GM19455 (cell line): ENCODE measurements around the gene RSRC1.
"Not testable (repeated sequence)": the region's sequence is repeated elsewhere in the genome, so short reads cannot be mapped to it uniquely, and the experiment has no call there.

ENCODE experiments used
- ATAC-seq: cut with Tn5 transposase; IDR thresholded peaks from one replicate; pipeline ENCODE4 v1.9.1; 2021; ENCODE audit not compliant: unreplicated experiment

RSRC1 gene

DNA sequence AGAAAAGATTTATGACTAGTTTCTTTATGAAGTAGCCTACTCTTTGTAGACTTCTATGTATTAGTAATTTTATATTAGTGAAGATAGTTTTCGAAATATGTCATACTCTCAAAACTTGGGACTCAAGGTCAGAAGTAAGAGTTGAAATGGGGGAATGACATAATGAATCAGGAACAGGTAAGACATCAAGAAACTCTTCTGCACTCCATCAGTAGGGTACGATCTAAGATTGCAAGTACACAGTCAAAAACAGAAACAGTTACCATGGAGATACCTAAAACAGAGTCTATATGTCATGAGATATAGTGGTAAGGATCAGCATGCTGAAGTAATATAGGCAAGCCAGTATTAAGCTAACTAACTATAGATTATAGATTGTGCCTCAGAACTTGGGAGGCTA is 274.1 kb downstream of the RSRC1 start:
- peak; percentile 65 for ATAC-seq

DNA sequence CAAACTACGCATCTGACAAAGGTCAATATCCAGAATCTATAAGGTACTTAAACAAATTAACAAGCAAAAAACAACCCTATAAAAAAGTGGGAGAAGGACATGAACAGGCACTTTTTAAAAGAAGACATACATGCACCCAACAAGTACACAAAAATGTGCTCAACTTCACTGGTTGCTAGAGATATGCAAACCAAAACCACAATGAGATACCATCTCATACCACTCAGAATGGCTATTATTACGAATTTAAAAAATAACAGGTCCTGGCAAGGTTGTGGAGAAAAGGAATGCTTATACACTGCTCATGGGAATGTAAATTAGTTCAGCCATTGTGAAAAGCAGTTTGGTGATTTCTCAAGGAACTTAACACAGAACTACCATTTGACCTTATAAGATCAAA is 285.5 kb downstream of the RSRC1 start:
- ATAC-seq = no peak

DNA sequence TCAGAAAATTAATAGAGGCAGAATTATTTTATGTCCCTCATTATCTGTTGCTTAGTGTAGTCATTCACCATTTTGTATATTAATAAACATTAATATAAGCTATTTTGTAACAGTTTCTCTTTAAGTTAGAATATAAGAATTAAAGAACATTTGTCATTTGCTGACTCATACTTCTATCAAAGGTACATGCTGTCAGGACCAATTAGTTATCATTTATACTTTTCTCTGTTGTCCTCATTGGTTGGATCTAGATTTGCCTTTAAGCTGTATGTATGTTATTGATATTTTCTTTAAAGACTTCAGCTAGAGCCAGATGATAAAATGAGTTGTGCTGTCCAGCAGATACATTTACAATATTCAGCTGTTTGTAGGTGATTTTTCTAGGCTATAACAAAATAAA is 292.7 kb downstream of the RSRC1 start:
- no peak for ATAC-seq

DNA sequence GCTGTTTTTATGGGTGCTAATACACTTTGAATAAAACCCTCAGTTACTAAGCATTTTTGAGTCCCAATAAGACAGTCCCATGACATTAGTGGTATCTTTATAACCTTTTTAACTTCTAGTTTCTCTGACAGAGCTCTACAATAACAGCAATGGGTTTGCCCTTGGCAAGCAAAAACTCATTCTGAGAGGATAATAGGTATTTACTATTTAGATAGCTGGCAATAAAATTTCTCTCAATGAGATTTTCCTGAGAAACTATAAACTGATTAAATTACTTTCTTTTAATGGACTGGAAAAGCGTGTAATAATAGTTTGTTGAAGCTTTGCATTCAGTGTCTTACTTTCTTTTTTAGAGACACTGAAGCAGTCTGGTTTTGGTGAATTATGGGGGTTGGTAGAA is 293.1 kb downstream of the RSRC1 start:
- ATAC-seq = no peak

DNA sequence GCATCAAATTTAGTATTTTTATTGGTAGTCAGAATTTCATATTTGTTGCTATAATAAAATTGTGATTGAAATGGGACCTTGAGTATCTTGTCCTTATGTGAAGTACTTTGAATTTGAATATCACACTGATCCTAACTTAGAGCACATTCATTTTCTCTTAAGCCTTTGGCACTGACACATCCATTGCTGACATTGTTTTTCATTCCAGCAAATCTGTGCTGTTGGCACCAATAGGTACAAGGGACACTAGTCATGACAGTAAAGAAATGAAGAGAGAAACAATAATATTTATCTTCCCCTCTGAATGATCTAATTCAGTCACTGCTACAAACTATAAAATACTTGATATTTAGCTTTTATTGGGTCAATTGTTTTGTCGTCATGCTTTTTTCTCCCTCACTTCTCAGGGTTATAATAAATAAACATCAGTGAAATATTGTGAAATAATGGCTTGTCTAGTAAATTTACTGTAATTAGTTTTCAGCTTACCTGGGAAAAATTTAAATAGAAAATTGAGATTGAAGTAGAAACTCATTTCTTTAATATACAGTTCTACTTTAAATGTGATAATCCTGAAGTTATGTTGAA is 294.3 kb downstream of the RSRC1 start:
- ATAC-seq = no peak

DNA sequence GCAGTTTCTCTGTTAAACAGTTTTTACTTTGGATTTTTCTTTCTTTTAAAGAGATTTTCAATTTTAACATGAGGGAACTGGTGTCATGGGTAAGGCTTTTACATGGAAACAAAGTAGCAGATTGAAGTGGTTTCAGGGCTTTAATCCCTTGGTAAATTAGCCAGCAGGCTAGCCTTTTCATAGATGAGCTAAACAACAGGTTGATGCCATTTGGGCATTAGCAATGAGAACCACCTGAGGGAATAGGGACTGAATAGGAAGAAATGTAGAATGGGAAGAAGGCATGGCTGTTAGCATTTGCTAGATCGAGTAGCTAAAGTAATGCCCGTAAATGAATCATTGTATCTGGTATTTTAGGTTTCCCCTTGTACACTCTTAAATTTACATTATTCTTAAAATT is 295.6 kb downstream of the RSRC1 start:
- ATAC-seq = no peak

DNA sequence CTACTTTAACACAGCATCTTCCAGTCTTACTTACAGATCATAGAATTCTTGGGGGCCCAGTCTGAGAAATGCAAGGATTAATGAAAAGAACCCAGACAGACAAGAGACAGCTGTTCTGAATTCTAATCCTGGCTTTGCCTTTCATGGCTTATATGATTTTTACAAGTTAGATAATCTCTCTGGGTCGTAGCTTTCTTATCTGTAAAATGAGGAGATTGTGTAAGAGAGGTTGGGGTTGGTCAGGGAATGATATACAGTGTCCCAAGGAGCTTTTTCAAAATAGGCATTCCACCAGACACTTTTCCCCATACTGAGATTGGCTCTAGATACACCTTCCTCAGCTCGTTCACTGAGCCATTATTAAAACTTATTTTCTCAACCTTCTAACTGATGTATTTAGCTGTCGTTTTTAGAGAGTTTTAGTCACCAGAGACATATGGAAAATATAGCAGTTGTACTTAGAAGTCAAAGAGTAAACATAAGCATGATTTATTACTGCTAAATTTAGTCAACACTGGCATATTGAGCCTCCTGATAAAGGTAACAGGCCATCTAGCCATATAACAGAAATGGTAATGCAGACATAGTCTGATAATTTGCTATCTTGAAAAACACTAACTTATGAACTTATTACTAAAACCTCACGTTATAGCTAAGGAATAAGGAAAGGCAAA is 298.1 kb downstream of the RSRC1 start:
- no peak for ATAC-seq

DNA sequence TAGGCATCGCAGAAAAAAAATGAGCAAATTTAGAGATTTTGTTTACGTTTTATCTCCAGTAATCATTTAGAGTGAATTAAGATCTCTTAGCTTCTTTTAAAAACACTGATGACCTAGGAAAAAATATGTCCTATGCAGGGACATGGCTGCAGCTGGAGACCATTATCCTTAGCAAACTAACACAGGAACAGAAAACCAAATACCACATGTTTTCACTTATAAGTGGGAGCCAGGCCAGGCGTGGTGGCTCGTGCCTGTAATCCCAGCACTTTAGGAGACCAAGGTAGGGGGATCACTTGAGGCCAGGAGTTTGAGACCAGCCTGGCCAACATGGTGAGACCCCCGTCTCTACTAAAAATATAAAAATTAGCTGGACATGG is 298.6 kb downstream of the RSRC1 start:
- ATAC-seq = not testable (repeated sequence)

DNA sequence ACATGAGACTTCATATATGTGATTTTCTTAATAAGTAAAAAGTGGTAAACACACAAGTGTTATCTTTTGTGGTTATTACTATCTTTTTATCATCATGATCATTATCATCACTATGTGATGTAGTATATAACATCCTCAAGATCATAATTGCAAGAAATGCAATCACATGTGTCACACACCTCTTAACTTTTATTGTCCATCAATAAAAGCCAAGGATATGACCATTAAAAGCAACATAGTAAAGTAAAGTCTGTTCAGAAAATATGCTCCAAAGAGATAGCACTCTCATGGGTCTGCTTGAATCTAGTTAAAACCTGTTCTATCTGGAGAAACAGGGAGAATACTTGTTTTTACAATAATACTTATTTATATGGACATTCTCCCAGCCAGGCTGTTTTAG is 308.1 kb downstream of the RSRC1 start:
- no peak for ATAC-seq

DNA sequence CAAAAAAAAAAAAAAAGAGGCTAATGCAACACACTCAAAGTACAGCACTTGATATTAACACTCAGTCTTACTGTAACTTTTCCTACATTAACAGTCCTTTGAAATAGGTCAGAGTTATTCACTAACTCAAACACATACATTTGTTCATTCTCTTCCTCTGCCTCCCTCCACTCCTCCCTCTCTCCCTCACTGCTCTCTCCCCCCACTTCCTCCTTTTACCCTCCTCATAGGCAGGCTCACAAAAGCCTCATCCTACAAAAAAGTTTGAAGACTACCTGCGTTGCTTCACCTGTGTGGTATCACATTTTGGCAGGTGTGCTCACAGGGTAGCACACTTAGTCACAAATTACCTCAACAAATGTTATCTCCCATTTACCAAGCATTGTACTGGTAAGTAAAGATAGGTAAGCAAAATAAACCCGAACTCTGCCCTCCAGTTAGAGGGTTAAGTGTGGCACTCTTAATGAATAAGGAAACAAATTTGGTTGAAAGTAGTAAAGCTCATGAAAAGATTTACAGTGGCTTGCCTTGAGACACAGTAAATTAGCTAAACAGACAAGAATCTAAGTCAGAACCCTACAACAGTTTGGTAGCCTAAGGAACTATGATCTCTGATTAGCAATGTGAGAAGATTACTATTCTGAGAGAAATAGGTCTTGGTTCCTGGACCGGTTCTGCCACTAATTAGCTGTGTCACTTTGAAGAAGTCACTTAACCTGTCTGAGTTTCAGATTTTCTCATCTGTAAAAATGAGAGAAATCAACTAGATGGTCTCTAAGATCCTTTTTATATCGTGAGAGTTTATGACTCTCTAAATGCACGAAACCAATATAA is 310.1 kb downstream of the RSRC1 start:
- no peak for ATAC-seq

DNA sequence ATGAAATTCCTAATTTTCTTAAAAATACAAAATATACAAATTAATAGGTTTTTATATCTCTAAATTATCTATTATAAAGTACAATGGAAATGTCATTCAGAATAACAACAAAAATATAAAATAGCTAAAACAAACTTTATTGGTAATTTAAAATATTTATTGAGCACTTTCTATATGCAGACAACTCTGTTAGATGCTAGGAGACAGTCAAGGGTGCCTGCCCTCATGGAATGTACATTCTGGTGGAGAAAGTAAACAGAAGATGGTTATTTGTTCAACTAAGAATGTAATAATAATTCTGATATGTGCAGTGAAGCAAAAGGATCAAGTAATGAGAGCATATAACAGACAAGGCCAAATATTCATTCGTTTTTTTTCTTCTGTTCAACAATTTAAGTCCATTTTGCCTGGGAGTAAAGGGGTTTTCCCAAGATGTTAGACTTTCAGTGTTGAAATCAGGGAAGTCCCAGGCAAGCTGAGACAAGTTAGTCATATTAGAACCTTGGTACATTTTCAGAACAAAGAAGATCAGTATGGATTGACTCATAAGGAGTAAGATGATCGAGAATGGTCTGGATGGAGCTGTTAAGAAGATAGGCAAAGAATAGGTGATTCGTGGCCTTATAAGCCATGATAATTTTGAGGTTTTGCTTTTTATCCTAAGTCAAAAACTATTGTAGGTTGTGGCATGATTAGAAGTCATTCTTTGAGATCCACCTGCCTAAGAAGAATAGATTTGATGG is 310.9 kb downstream of the RSRC1 start:
- peak; percentile 94 for ATAC-seq

DNA sequence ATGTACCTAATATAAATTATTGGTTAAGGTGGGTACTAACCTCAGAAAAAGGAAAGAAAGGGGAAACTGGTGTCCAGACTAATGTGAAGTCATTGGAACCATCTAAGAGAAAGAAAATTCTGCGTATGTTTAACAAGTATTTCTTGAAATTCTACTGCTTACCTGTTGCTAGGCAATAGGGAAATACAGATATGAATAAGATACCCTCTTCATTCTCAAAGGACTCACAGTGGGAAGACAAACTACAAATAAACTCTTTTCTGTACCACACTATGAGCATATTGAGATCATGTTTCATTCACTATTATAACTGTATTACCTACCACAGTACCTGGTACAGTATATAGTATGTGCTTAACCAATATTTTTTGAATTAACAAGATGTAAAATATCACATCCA is 320.6 kb downstream of the RSRC1 start:
- ATAC-seq = no peak

DNA sequence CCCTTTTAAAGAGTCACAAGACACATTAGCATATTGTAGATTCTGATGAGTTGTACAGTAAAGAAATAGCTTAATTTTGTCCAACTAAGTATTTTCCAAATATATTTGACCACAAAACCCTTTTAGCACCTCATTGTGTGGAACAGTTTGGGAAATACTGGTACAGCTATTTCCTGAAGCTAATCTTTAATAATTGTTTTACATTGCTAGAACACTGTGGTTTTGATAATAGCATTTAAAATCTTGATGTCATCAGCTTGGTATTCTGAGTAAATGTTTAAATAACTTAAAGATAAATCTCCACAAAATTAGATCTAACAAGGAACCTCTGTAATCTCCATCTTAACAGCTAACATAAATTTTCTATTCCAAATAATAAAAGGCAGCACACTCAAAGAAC is 321.1 kb downstream of the RSRC1 start:
- no peak for ATAC-seq

DNA sequence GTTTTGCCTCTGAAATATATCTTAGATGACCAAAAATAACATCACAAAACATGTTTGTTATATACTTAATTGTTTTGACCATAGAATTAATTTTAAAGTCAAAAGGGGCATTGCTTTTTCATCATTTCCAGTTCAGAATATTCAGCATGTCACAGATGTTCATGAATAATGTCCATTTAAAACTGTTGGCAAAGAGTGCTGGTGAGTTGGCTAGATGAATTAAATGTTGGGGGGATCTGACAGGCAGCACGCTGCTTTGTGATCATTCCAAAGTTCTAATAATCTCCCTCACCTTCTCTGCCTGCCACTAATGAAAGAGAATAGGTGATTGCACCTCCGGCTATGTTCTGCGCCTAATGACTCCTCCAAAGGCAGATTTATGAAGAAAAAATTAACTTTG is 321.9 kb downstream of the RSRC1 start:
- ATAC-seq = no peak

DNA sequence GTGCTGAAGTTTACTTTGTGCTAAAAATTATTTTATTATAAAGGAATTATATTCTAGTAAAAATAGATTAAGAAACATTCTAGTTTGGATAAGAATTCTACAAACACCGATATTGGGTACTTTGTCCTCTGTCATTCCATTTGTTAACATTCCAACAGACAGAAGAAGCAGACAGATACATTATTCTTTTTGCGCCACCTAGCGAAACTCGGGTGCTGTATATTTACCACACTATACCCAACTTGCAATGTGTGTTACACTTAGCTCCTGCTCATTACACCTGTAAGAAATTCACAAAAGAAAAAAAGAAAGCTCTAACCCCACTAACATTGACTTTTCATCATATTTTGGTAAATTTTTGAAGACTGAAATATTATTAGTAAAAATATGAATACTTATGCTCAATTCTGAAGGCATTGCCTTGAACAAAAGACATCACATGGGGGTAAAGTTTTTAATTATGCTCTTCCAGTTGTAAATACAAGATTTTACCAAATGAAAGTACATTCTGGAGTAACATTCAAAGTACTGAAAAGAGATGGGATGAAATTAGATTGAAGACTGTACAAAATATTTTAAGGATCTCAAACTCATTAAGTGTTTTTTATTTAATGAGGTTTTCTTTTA is 324.6 kb downstream of the RSRC1 start:
- peak; percentile 97 for ATAC-seq

DNA sequence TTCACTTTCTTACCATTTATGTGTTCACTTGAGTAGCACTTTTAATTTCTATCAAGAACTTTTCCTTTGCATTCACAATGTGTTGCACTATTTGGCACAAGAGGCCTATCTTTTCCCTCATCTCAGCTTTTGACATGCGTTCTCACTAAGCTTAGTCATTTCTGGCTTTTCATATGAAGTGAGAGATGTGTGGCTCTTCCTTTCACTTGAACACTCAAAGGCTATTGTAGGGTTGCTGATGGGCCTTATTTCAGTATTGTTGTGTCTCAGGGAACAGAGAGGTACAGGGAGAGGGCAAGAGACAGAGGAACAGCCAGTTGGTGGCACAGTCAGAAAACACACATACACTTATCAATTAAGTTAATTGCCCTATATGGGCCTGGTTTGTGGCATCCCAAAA is 333.7 kb downstream of the RSRC1 start:
- peak; percentile 96 for ATAC-seq

DNA sequence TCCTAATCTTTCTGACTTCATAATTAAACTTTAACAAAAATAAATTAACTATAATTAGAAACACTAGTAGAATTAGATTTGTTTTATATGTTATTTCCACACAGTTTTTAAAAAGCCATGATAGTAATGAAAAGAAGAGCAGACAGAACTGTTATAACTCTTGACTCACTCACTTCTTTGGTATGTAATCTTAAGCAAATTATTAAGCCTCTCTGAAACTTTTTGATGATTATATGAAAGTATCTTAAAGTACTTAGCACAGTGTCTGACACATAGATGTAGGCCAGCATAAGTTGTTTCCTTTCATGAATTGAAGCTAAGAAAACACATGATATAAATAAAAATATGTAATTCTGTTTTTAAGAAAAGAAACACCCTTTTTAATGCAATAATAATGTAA is 337.5 kb downstream of the RSRC1 start:
- no peak for ATAC-seq

DNA sequence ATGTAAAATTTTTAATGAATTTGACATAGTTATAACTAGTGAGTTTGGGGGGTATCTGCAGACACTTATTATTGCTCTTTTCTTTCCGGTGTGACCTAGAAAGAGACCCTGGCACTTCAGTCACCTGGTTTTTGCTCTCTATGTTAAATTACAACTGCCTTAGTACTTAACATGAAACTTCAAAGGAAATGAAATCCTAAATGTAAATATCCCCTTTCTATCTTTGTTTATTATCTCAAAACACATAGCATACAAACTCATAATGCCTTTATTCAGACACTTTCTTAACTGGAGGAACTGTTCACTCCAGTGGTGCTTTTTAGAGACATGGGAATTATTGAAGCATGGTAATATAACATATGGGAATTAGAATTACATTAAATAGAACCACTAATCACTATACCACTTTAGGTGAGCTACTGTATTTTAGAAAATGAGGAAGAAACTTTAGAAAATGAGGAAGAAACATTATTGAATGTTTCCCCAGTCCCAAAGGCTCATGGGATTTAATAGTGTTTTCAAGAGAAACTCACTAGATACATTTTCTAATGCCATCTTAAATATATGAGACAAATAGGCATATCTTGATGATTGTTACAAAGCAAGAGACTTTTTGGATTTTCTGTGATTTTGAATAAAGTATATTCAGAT is 341.6 kb downstream of the RSRC1 start:
- ATAC-seq = no peak

DNA sequence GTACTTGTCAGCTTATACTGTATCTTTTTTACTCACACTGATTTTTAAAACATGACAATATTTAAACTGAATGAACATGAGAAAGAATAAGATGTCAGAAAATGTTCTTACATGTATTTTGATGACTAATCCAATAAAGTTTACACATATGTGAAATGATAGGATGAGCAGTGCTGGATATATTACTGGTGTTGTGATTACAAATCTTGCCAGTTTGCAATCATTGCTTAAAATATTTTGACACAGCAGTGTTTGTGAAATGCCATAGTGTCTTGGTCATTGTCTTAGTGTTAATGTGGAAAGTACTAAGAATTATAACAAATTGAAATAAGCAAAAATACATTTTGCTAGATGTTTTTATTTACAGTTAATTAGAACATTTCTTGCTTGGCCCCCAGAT is 342.4 kb downstream of the RSRC1 start:
- no peak for ATAC-seq

DNA sequence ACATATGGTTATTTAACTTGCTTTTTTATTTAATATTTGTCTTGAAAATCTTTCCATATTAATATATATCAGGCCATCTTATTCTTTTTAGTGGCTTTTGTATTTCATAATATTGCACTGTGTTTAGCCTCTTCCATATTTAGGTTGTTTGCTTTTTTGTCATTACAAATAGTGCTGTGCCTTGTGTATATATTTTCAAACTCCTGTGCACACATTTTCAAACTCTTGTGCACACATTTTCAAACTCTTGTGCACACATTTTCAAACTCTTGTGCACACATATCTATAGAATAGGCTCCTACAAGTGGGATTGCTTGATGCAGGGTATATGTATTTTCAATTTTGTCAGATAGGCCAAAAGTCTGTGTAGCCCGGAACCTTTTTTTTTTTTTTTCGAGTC is 343.1 kb downstream of the RSRC1 start:
- ATAC-seq = no peak

DNA sequence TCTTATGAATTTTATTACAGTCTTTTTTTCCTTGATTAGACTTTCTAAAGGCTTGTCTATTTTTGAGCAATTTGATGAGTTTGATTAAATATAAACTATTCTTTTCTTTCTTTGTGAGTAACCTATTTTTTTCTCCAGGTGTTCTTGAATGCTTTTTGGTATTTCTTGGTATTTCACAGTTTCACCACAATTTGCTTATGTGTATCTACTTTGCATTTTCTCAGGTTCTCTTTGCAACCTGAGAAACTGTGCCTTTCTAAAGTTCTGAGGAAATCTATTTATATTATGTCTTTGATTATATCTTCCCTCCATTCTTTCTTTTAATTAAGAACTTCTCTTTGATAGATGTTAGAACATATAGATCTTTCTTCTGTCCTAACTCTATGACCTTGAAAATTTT is 344.0 kb downstream of the RSRC1 start:
- no peak for ATAC-seq
